SKM-1 treated with dmso at 0.1 percent for 144 hours (cell line): ENCODE measurements around the gene GFOD2.
"Not testable (repeated sequence)": the region's sequence is repeated elsewhere in the genome, so short reads cannot be mapped to it uniquely, and the experiment has no call there.

Experiments
- DNase-seq: peaks from one replicate; lab custom pipeline; 2025; ENCODE audit not compliant: unreplicated experiment; lab: John Stamatoyannopoulos, UW

The GFOD2 gene

GRCh38 chr16:67719048-67719777 lies at the start of gene GFOD2:
Gene GFOD2, minus strand, starts transcription at chr16:67719316. Its CDS starts 33,601 bp downstream, at chr16:67685715.
- peak; percentile 91 for DNase-seq

GRCh38 chr16:67767953-67768352 lies 48.8 kb upstream of the GFOD2 start:
- no peak for DNase-seq

- no peak for DNase-seq
Observed at GRCh38 chr16:67766291-67766690, 47.2 kb upstream of the GFOD2 start.

GRCh38 chr16:67764158-67764667 lies 45.1 kb upstream of the GFOD2 start:
- no peak for DNase-seq

GRCh38 chr16:67763066-67763465 lies 44.0 kb upstream of the GFOD2 start:
- DNase-seq, result no peak

- DNase-seq, result no peak
Observed at GRCh38 chr16:67762385-67762784, 43.3 kb upstream of the GFOD2 start.

GRCh38 chr16:67761924-67762323 lies 42.8 kb upstream of the GFOD2 start:
- DNase-seq, result no peak

GRCh38 chr16:67760956-67761230 lies 41.8 kb upstream of the GFOD2 start:
- DNase-seq, result no peak

GRCh38 chr16:67760206-67760955 lies 41.3 kb upstream of the GFOD2 start:
- no peak for DNase-seq

- DNase-seq, result no peak
Observed at GRCh38 chr16:67758966-67759365, 39.9 kb upstream of the GFOD2 start.

GRCh38 chr16:67758006-67758405 lies 38.9 kb upstream of the GFOD2 start:
- no peak for DNase-seq

GRCh38 chr16:67752641-67753040 lies 33.5 kb upstream of the GFOD2 start:
- DNase-seq, result no peak

GRCh38 chr16:67751331-67751730 lies 32.2 kb upstream of the GFOD2 start:
- DNase-seq, result not testable (repeated sequence)

- DNase-seq, result no peak
Observed at GRCh38 chr16:67750466-67750865, 31.4 kb upstream of the GFOD2 start.

GRCh38 chr16:67749436-67750078 lies 30.4 kb upstream of the GFOD2 start:
- DNase-seq, result no peak

- no peak for DNase-seq
Observed at GRCh38 chr16:67748834-67749233, 29.7 kb upstream of the GFOD2 start.

GRCh38 chr16:67746846-67747245 lies 27.7 kb upstream of the GFOD2 start:
- no peak for DNase-seq

- no peak for DNase-seq
Observed at GRCh38 chr16:67741118-67741517, 22.0 kb upstream of the GFOD2 start.

- DNase-seq, result no peak
Observed at GRCh38 chr16:67740391-67740790, 21.3 kb upstream of the GFOD2 start.

GRCh38 chr16:67736858-67737257 lies 17.7 kb upstream of the GFOD2 start:
- DNase-seq, result no peak

GRCh38 chr16:67734731-67735201 lies 15.7 kb upstream of the GFOD2 start:
- DNase-seq, result no peak
